ENCODE measurements around the gene CBX5. TPM values are rescaled to one million over a fixed set of nuclear protein-coding genes. Genes with fewer than 3 reads are reported as not detected.
A peak's percentile ranks its signal among the peaks of the same experiment; 100 is the strongest.

The CBX5 gene
- total and polyA plus RNA-seq, 2 donors (not counting 1 experiment from before 2014, with no cell fraction given), result 27.7 to 64.0 TPM

GRCh38 chr12:54257332-54257731 is 22.6 kb downstream of the CBX5 start:
- no peak for TF ChIP-seq CTCF (conservative IDR thresholded peaks at IDR 0.05 in 1 of 2, IDR thresholded peaks at IDR 0.05 in 1 of 2; ENCODE audit: low read depth in 1 of 2, low read length in 2 of 2)
- TF ChIP-seq EZH2 (IDR thresholded peaks at IDR 0.05; ENCODE audit: low read length, missing control alignments), result no peak
- no peak overlapping the region for H3K4me3 ChIP-seq (replicated peaks in 1 of 4; ENCODE audit: control extremely low read depth in 1 of 4, insufficient read depth in 1 of 4, low read depth in 3 of 4, low read length in 4 of 4)
- DNase-seq (ENCODE audit: low read depth in 2 of 2), result no peak
- H3K4me1 ChIP-seq (ENCODE audit: control insufficient read depth, extremely low read depth, insufficient read depth, low read length), result peaks cover 14% of the 10 kb centered on the region
- H3K4me2 ChIP-seq (ENCODE audit: extremely low read depth, insufficient read depth, low read length), result no peak overlapping the region
- H2AFZ ChIP-seq (ENCODE audit: low read length), result no peak overlapping the region
- H4K20me1 ChIP-seq (ENCODE audit: control insufficient read depth, extremely low read depth, insufficient read depth, low read length), result no peaks in the 10 kb centered on the region
- H3K36me3 ChIP-seq (ENCODE audit: control insufficient read depth, insufficient read depth, low read length), result peaks cover 5% of the 10 kb centered on the region
- no peak overlapping the region for H3K27ac ChIP-seq (ENCODE audit: insufficient read depth, low read length)
- H3K9me3 ChIP-seq (ENCODE audit: control insufficient read depth, insufficient read depth, low read depth, low read length), result no peaks in the 10 kb centered on the region
- H3K9ac ChIP-seq (ENCODE audit: insufficient read depth, low read length), result no peak overlapping the region
- H3K27me3 ChIP-seq (ENCODE audit: control insufficient read depth, insufficient read depth, low read length), result no peaks in the 10 kb centered on the region
- peaks cover 49% of the 10 kb centered on the region for H3K79me2 ChIP-seq (ENCODE audit: control insufficient read depth, insufficient read depth, low read length)

- DNase-seq (ENCODE audit: low read depth in 2 of 2), result no peak
- Histone ChIP-seq H3K4me3 (replicated peaks in 1 of 4; ENCODE audit: control extremely low read depth in 1 of 4, insufficient read depth in 1 of 4, low read depth in 3 of 4, low read length in 4 of 4) (no peak overlapping the region), H3K36me3 (ENCODE audit: control insufficient read depth, insufficient read depth, low read length) (peaks cover 5% of the 10 kb centered on the region), H3K27me3 (ENCODE audit: control insufficient read depth, insufficient read depth, low read length) (no peaks in the 10 kb centered on the region), H3K4me1 (ENCODE audit: control insufficient read depth, extremely low read depth, insufficient read depth, low read length) (no peaks in the 10 kb centered on the region), H3K9ac (ENCODE audit: insufficient read depth, low read length) (no peak overlapping the region), H3K27ac (ENCODE audit: insufficient read depth, low read length) (no peak overlapping the region), H2AFZ (ENCODE audit: low read length) (no peak overlapping the region), H3K79me2 (ENCODE audit: control insufficient read depth, insufficient read depth, low read length) (peaks cover 25% of the 10 kb centered on the region), H3K4me2 (ENCODE audit: extremely low read depth, insufficient read depth, low read length) (no peak overlapping the region), H4K20me1 (ENCODE audit: control insufficient read depth, extremely low read depth, insufficient read depth, low read length) (no peaks in the 10 kb centered on the region), H3K9me3 (ENCODE audit: control insufficient read depth, insufficient read depth, low read depth, low read length) (no peaks in the 10 kb centered on the region)
- no peak for TF ChIP-seq EZH2 (IDR thresholded peaks at IDR 0.05; ENCODE audit: low read length, missing control alignments)
- no peak for TF ChIP-seq CTCF (conservative IDR thresholded peaks at IDR 0.05 in 1 of 2, IDR thresholded peaks at IDR 0.05 in 1 of 2; ENCODE audit: low read depth in 1 of 2, low read length in 2 of 2)
Observed at GRCh38 chr12:54253240-54253639, 26.7 kb downstream of the CBX5 start.

GRCh38 chr12:54251667-54252284 is 28.1 kb downstream of the CBX5 start:
- peaks cover 5% of the 10 kb centered on the region for H3K36me3 ChIP-seq (ENCODE audit: control insufficient read depth, insufficient read depth, low read length)
- H3K4me2 ChIP-seq (ENCODE audit: extremely low read depth, insufficient read depth, low read length), result no peak overlapping the region
- no peak for TF ChIP-seq EZH2 (IDR thresholded peaks at IDR 0.05; ENCODE audit: low read length, missing control alignments)
- peak; percentile 72 to 73 for TF ChIP-seq CTCF (conservative IDR thresholded peaks at IDR 0.05 in 1 of 2, IDR thresholded peaks at IDR 0.05 in 1 of 2; ENCODE audit: low read depth in 1 of 2, low read length in 2 of 2)
- H3K27me3 ChIP-seq (ENCODE audit: control insufficient read depth, insufficient read depth, low read length), result no peaks in the 10 kb centered on the region
- peak; percentile 35 to 64 for DNase-seq (ENCODE audit: low read depth in 2 of 2)
- no peak overlapping the region for H2AFZ ChIP-seq (ENCODE audit: low read length)
- H3K9me3 ChIP-seq (ENCODE audit: control insufficient read depth, insufficient read depth, low read depth, low read length), result no peaks in the 10 kb centered on the region
- H3K4me3 ChIP-seq (replicated peaks in 1 of 4; ENCODE audit: control extremely low read depth in 1 of 4, insufficient read depth in 1 of 4, low read depth in 3 of 4, low read length in 4 of 4), result no peak overlapping the region
- H3K27ac ChIP-seq (ENCODE audit: insufficient read depth, low read length), result no peak overlapping the region
- H3K4me1 ChIP-seq (ENCODE audit: control insufficient read depth, extremely low read depth, insufficient read depth, low read length), result no peaks in the 10 kb centered on the region
- H3K9ac ChIP-seq (ENCODE audit: insufficient read depth, low read length), result no peak overlapping the region
- peaks cover 21% of the 10 kb centered on the region for H3K79me2 ChIP-seq (ENCODE audit: control insufficient read depth, insufficient read depth, low read length)
- H4K20me1 ChIP-seq (ENCODE audit: control insufficient read depth, extremely low read depth, insufficient read depth, low read length), result no peaks in the 10 kb centered on the region
